HG03103 (cell line): ENCODE results near the gene U2SURP.

Experiments
- ATAC-seq: cut with Tn5 transposase; IDR thresholded peaks from one replicate; pipeline ENCODE4 v1.9.1; 2021; ENCODE audit warnings: low read depth; ENCODE audit not compliant: unreplicated experiment

The U2SURP gene

DNA sequence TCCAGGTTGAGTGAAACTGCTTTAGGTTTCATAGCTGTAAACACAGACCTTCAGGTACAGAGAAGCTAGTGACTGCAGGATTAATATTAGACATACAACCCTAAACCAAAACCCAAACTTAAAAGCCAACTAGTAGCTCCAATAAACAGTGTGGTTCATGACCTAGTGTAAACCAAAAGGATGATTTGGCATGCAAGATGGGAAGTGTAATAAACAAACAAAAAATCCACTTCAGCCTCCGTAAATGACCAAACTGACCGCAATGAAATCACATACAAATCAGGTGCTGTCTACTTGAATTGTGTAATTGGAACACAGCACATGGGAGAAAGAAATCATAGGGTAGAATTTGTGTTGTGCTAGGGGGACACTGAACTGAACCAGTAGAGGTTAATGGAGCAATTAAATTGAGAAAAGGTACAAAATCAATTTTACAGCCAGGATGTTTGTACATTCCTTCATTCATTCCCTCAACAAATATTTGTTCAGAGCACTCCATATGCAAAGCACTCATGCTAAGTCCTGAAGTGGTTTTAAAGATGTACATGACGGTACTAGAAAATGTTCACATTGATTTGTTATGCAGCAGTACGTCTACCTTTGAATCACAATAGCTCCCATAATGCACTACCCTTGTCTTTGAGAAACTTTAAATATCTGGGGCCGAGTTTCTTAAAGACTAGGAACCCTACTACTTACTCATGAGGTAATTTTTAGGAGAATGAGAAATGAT, 96.8 kb downstream of the U2SURP start:
- ATAC-seq: no peak

DNA sequence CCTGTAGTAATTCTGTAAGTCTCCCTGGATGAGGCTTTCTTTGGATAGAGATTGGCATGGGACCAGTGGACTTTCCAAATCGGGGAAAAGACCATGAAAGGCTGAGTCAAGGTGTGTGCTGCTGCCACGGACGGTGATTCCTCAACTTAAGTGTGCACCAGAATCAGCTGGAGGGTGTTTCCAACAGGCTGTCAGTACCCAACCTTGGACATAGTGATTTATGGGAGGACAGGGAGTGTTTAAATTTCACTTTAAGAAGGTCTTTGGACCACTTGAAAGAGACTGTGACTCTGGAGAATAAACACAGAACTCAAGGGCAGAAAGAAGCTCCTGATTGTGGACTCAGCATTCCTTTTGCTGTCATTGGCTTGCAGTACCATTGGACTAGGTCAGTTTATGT, 97.8 kb downstream of the U2SURP start:
- ATAC-seq: no peak

DNA sequence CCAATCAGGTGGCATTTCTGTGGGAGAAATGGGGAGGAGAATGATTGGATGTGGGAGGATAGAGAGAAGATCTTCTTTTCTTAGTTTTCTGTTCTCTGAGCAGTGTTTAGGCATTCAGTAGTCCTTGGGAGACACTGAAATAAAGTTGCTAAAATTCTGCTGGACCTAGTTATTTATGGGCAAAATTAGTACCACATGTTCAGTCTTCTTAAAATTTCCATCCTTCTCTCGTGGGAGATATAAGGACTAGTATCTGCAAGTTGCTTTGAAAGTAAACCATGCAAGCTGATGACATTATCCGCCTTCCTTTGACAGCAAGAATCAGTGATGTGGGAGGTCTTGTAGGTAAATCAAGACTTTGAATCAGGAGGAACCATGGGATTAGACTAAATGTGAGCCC, 98.3 kb downstream of the U2SURP start:
- no peak for ATAC-seq

DNA sequence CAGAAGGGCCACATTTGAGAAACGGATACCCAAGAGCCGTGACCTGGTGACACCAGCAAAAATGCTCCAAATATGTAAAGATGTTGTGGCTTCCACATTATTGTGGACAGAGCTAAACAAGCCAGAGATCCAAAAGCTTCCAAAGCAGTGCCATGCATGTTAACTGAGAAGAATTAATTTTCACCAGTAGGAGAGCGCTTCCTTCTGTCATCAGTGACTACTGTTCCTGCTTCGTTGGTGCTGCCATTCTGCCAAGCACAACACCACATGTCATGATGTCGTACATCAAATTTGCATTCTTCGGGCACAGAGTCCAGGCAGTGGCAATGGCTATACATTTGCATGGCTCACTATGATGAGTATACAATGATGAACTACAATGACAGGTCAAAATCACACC, 99.1 kb downstream of the U2SURP start:
- ATAC-seq: no peak

DNA sequence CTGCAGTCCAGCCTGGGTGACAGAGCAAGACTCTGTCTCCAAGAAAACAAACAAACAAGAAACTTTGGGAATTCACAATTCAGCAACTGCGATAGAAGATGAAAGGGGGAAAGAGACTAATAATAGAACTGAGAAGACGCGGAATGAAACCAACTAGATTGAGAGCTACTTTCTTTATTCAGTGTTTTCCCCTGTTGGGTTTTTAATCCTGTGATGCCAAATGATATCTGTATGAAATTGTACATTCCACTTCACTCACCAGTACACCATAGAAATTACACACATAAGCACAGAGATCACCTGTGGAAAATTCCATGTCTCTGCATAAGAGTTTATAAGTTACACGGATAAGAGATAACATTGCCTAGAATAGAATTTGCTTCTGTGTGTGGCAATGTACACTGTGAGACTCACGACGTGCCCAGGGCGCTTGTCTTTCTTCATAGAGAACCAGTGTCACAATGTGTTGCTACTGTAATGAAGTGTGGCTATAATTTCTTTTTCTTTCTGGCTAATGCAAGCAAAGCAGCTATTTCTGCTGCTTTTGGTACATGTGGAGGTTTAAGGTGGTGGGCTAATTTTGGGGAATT, 100.5 kb downstream of the U2SURP start:
- ATAC-seq: no peak

DNA sequence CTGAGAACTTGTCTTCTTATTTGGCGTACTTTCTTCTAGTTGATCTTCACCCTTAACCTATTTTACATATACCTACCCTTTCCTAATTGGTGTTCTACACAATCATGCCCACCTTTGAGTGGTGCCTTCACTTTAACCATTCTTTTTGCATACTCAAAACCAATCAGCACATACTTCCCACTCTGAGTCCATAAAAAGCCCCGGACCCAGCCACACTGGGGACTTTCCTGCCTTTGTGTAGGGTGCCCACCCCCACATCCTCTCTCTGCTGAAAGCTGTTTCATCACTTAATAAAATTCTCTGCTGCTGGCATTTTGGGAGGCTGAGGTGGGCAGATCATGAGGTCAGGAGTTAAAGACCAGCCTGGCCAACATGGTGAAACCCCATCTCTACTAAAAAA, 102.3 kb downstream of the U2SURP start:
- no peak for ATAC-seq

DNA sequence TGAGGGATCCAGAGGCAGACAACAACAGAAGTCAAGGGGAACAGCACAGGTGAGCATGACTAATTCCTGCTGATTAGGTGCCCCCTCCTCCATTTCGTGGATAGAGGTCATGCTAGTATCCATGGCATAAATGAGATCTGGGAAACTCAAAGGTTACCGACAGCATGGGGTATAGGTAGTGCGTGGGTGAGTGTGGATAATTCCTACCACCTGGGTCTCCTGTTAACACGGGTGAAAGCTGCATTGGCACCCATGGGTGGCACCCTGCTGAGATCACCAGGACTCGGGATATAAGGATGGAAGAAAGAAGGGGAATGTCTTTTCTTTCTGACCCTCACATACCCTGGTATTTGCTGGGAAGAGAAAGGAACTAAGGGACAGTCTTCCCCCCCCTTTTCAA, 103.8 kb downstream of the U2SURP start:
- ATAC-seq: no peak

DNA sequence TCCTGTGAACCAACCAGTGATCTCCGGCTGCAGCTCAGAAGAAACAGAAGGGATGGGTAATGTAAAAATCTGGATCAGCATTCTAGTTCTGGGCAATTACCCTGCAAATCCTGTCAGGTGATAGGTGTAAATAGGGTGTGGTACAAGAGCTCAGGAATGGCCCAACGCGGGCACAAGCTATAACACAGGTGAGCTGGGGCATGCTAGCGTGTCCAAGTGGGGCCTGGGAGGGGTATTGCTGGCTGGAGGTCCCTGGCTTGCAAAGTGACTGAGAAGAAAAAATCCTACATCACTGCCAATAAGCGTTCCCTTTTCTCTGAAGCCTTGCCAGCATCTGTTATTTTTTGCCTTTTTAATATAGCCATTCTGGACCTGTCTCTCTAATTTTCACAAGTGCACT, 108.5 kb downstream of the U2SURP start:
- no peak for ATAC-seq
